Endothelial cell of umbilical vein (primary cell): ENCODE results near the gene ASXL2. TPM values are rescaled to one million over a fixed set of nuclear protein-coding genes. Genes with fewer than 3 reads are reported as not detected.

ENCODE experiments used
- BruUV-seq: library from RNA; stranded (reverse); fragments of 400-500 nt; replicated peaks from 2 replicates; lab custom pipeline; 2021; lab: Mats Ljungman, UMichigan
- CTCF ChIA-PET: fragments of 300-600, 350-600 bp; sonication (Branson Sonifier 250); formaldehyde crosslinking; loops from one replicate; lab custom pipeline; 2021; ENCODE audit warnings: antibody characterized with exemption, inconsistent platforms; lab: Charles Lee
- POLR2A ChIA-PET: fragments of 300-600, 350-600 bp; sonication (Branson Sonifier 250); formaldehyde crosslinking; loops from one replicate; lab custom pipeline; 2021; ENCODE audit warnings: antibody characterized with exemption, inconsistent platforms; lab: Charles Lee
- DNase-seq: peaks from one replicate; pipeline ENCODE4 v3.0.0-alpha.2; 2011; ENCODE audit warnings: low read depth, low spot score
- FAIRE-seq: peaks from 2 replicates; lab custom pipeline; 2011; peaks lifted over from hg19 to GRCh38; lab: Jason Lieb, UNC
- H2AFZ ChIP-seq: 2 replicates; pipeline ENCODE4 v1.6.0; 2012; ENCODE audit warnings: low read depth, low read length, control low read depth, inconsistent platforms
- H3K27ac ChIP-seq: 2 replicates; pipeline ENCODE4 v1.5.1; 2011; ENCODE audit warnings: low read depth, mild to moderate bottlenecking, control low read depth, low read length, moderate library complexity; ENCODE audit not compliant: insufficient read depth
- H3K27me3 ChIP-seq, 2 experiments: 2 replicates each; pipeline versions ENCODE4 v1.6.0 to v1.6.1; 2011; ENCODE audit warnings: low read length in 2 of 2, mixed read lengths in 1 of 2; ENCODE audit not compliant: control insufficient read depth in 2 of 2, insufficient read depth in 2 of 2
- H3K36me3 ChIP-seq, 2 experiments: 2 replicates in 1 of 2; 3 replicates in 1 of 2; pipeline ENCODE4 v1.5.1; 2011; ENCODE audit warnings: low read length in 2 of 2, mild to moderate bottlenecking in 1 of 2, moderate library complexity in 1 of 2; ENCODE audit not compliant: control insufficient read depth in 2 of 2, insufficient read depth in 2 of 2; ENCODE audit errors: extremely low read depth in 1 of 2
- H3K4me1 ChIP-seq: 3 replicates; pipeline ENCODE4 v1.5.1; 2011; ENCODE audit warnings: mild to moderate bottlenecking, low read length; ENCODE audit not compliant: control insufficient read depth, insufficient read depth; ENCODE audit errors: extremely low read depth
- H3K4me2 ChIP-seq: 2 replicates; pipeline ENCODE4 v1.6.1; 2011; ENCODE audit warnings: low read length, control low read depth, mixed read lengths; ENCODE audit not compliant: insufficient read depth
- H3K4me3 ChIP-seq, 3 experiments: fragments of 200-600 bp in 1 of 3; sonication (generic), shearing (Covaris generic) in 1 of 3; replicated peaks in 1 of 3; 2 replicates each; pipeline ENCODE4 v1.5.1; 2011 to 2016; ENCODE audit warnings: control low read depth in 3 of 3, low read length in 3 of 3, mild to moderate bottlenecking in 2 of 3, inconsistent platforms in 1 of 3, low read depth in 1 of 3, moderate library complexity in 1 of 3; ENCODE audit not compliant: insufficient read depth in 1 of 3
- H3K79me2 ChIP-seq: 2 replicates; pipeline ENCODE4 v1.6.0; 2012; ENCODE audit warnings: low read length, inconsistent platforms; ENCODE audit not compliant: control insufficient read depth, insufficient read depth
- H3K9ac ChIP-seq: replicated peaks from 2 replicates; pipeline ENCODE3; 2011; ENCODE audit warnings: low read length, control low read depth; ENCODE audit not compliant: insufficient read depth; ENCODE audit errors: extremely low read depth
- H3K9me1 ChIP-seq: replicated peaks from 3 replicates; pipeline ENCODE4 v1.6.0; 2011; ENCODE audit warnings: mild to moderate bottlenecking, low read length; ENCODE audit not compliant: control insufficient read depth, insufficient read depth; ENCODE audit errors: extremely low read depth
- H3K9me3 ChIP-seq: replicated peaks from 2 replicates; pipeline ENCODE4 v1.5.1; 2012; ENCODE audit warnings: low read length, inconsistent platforms; ENCODE audit not compliant: control insufficient read depth, insufficient read depth
- H4K20me1 ChIP-seq: replicated peaks from 2 replicates; pipeline ENCODE3; 2011; ENCODE audit warnings: mild to moderate bottlenecking, low read length; ENCODE audit not compliant: control insufficient read depth, insufficient read depth; ENCODE audit errors: extremely low read depth
- CTCF ChIP-seq, 2 donors: IDR thresholded peaks; 1 replicate in 1 of 2; 2 replicates in 1 of 2; pipeline ENCODE4 v1.5.1; 2011; ENCODE audit warnings: low read length in 2 of 2, mild to moderate bottlenecking in 2 of 2, moderate library complexity in 2 of 2, control low read depth in 1 of 2, inconsistent platforms in 1 of 2, low read depth in 1 of 2; ENCODE audit not compliant: insufficient read depth in 1 of 2; ENCODE audit errors: extremely low read depth in 1 of 2
- EZH2 ChIP-seq: IDR thresholded peaks from 2 replicates; pipeline ENCODE4 v1.6.1; 2012; ENCODE audit warnings: borderline replicate concordance, low read depth, mild to moderate bottlenecking, moderate library complexity, low read length, inconsistent platforms; ENCODE audit not compliant: severe bottlenecking
- GATA2 ChIP-seq: IDR thresholded peaks from 2 replicates; pipeline ENCODE4 v1.7.0; 2011; ENCODE audit warnings: low read depth, mild to moderate bottlenecking, moderate library complexity, mixed read lengths, low read length; ENCODE audit not compliant: insufficient read length, insufficient read depth
- dilution Hi-C: fragments of 300-500 bp; cut with MboI; formaldehyde crosslinking; loops from one replicate; pipeline ENCODE4 v1.15.0; 2019; ENCODE audit warnings: low sequenced_read_pairs; ENCODE audit not compliant: extremely low pct_ligation_motif_present
- intact Hi-C: fragments of 100-400 bp; cut with micrococcal nuclease; formaldehyde crosslinking; loops from one replicate; pipeline ENCODE4 v1.10.0; 2022
- polyA plus RNA-seq, 4 experiments: library from polyadenylated mRNA; depleted of rRNA in 3 of 4; stranded (reverse) in 3 of 4; unstranded in 1 of 4; fragments of >200 nt; gene quantifications; 2 replicates each; pipeline versions ENCODE4 v1.2.1 to v1.2.3, GENCODE V29; 2011 to 2012; ENCODE audit warnings: missing spikeins in 1 of 4
- total RNA-seq: library from RNA; stranded (reverse); gene quantifications from 2 replicates; pipeline ENCODE4 v1.2.3, GENCODE V29; 2021

The ASXL2 gene
- total and polyA plus RNA-seq, 2 donors (not counting 3 experiments of a cell fraction or from before 2014, with no cell fraction given) = 6.1 to 33.8 TPM

GRCh38 chr2:25794544-25795276 lies 83.6 kb downstream of the ASXL2 start:
- CTCF ChIA-PET = interaction anchor here (1.1 to 1.5 kb wide), 5 partner anchors 11 to 61 kb away, joined by 3 to 4 read pairs (median 3); no protein-coding TSS in a partner anchor
- H3K27ac ChIP-seq = peak overlapping the region; percentile 14
- peak; percentile 44 for DNase-seq

More at GRCh38 chr2:25794544-25795276, 83.6 kb downstream of the ASXL2 start:
- peak overlapping the region; percentile 72 for H3K4me2 ChIP-seq
- peaks cover 0 to 3% of the 10 kb centered on the region in 2 experiments for H3K36me3 ChIP-seq
- H3K9me1 ChIP-seq = no peaks in the 10 kb centered on the region
- no peak overlapping the region for H3K4me3 ChIP-seq
- peaks cover 4% of the 10 kb centered on the region for H4K20me1 ChIP-seq
- H3K9me3 ChIP-seq = no peaks in the 10 kb centered on the region
- H3K27me3 ChIP-seq = no peaks in the 10 kb centered on the region
- no peak overlapping the region for H3K9ac ChIP-seq
- intact Hi-C loops = no loop called here
- dilution Hi-C loops = no loop called here
- H3K79me2 ChIP-seq = peaks cover 2% of the 10 kb centered on the region
- POLR2A ChIA-PET = interaction anchor here (0.5 to 1.2 kb wide), 2 partner anchors 13 to 440 kb away, joined by 3 to 7 read pairs; no protein-coding TSS in a partner anchor
- BruUV-seq = no TSS peak
- TF ChIP-seq CTCF (IDR thresholded peaks at IDR 0.05; ENCODE audit: extremely low read depth in 1 of 2, insufficient read depth in 1 of 2, low read depth in 1 of 2, low read length in 2 of 2) (no peak), GATA2 (peak; percentile 73), EZH2 (no peak)
- peaks cover 14% of the 10 kb centered on the region for H3K4me1 ChIP-seq
- no peak overlapping the region for H2AFZ ChIP-seq
- peak; percentile 76 for FAIRE-seq
